Endometrial microvascular endothelial cells (primary cell): Measurements from ENCODE around the gene DUSP1. TPM values are rescaled to one million over a fixed set of nuclear protein-coding genes. Genes with fewer than 3 reads are reported as not detected.

Source experiments
- in situ Hi-C: cut with HindIII; loops from 2 replicates; pipeline ENCODE4 v1.10.0; 2017; ENCODE audit warnings: low sequenced_read_pairs, low pct_unique_long_range_greater_than_20kb; ENCODE audit errors: inconsistent ontology term
- total RNA-seq: library from RNA; depleted of rRNA; stranded (reverse); fragments of >200 nt; gene quantifications from one replicate; pipeline ENCODE4 v1.2.3, GENCODE V29; 2015; ENCODE audit errors: inconsistent ontology term

The DUSP1 gene
- total RNA-seq, 1 donor from 2014 or later: 143 TPM

GRCh38 chr5:172718527-172719114 lies 52.4 kb downstream of the DUSP1 start:
- in situ Hi-C loops: loop anchor here (25.0 kb wide), 1 partner anchor 194 kb away; no protein-coding TSS in a partner anchor

Other genes with a start within 250 kb of the DUSP1 start
- 5.3 TPM for gene NEURL1B, start 129.9 kb downstream of the DUSP1 start, total RNA-seq
- gene ERGIC1, start 63.1 kb upstream of the DUSP1 start, total RNA-seq: 129 TPM
- 59.2 TPM for gene RPL26L1, start 188.2 kb upstream of the DUSP1 start, total RNA-seq
- 214 TPM for gene ATP6V0E1, start 212.6 kb upstream of the DUSP1 start, total RNA-seq